ENCODE measurements around the gene CNIH2.

- TF ChIP-seq, protein P1, sequence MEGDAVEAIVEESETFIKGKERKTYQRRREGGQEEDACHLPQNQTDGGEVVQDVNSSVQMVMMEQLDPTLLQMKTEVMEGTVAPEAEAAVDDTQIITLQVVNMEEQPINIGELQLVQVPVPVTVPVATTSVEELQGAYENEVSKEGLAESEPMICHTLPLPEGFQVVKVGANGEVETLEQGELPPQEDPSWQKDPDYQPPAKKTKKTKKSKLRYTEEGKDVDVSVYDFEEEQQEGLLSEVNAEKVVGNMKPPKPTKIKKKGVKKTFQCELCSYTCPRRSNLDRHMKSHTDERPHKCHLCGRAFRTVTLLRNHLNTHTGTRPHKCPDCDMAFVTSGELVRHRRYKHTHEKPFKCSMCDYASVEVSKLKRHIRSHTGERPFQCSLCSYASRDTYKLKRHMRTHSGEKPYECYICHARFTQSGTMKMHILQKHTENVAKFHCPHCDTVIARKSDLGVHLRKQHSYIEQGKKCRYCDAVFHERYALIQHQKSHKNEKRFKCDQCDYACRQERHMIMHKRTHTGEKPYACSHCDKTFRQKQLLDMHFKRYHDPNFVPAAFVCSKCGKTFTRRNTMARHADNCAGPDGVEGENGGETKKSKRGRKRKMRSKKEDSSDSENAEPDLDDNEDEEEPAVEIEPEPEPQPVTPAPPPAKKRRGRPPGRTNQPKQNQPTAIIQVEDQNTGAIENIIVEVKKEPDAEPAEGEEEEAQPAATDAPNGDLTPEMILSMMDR (IDR thresholded peaks at IDR 0.05): no peak
- TF ChIP-seq POLR2AphosphoS5 (IDR thresholded peaks at IDR 0.05) (no peak), POLR2A (IDR thresholded peaks at IDR 0.05) (no peak)
Observed at GRCh38 chr11:66330931-66331330, 53.0 kb downstream of the CNIH2 start.

Data from prostate gland (tissue), 2 donors.